GM23248 (cell line): Measurements from ENCODE around the gene AKR1B15. TPM values are rescaled to one million over a fixed set of nuclear protein-coding genes. Genes with fewer than 3 reads are reported as not detected.

Source experiments
- DNase-seq: peaks from one replicate; pipeline ENCODE4 v3.0.0-alpha.2; 2015
- H2AFZ ChIP-seq: fragments of 200-600 bp; sonication (generic); 2 replicates; pipeline ENCODE4 v1.6.1; 2016; ENCODE audit warnings: antibody characterized with exemption
- H3F3A ChIP-seq: fragments of 200-600 bp; sonication (generic); 2 replicates; pipeline ENCODE4 v1.6.1; 2016; ENCODE audit warnings: mild to moderate bottlenecking, antibody characterized with exemption, mixed run types; ENCODE audit not compliant: insufficient read depth
- H3K27ac ChIP-seq: fragments of 200-600 bp; sonication (generic); 2 replicates; pipeline ENCODE4 v1.5.1; 2016; ENCODE audit warnings: mild to moderate bottlenecking
- H3K27me3 ChIP-seq: fragments of 200-600 bp; sonication (generic); replicated peaks from 2 replicates; pipeline ENCODE4 v1.6.1; 2016; ENCODE audit warnings: mild to moderate bottlenecking; ENCODE audit not compliant: insufficient read depth
- H3K36me3 ChIP-seq: fragments of 200-600 bp; sonication (generic); 2 replicates; pipeline ENCODE4 v1.6.1; 2016; ENCODE audit warnings: low read depth, mild to moderate bottlenecking
- H3K4me1 ChIP-seq: fragments of 200-600 bp; sonication (generic); 2 replicates; pipeline ENCODE4 v1.6.1; 2016; ENCODE audit warnings: mild to moderate bottlenecking; ENCODE audit not compliant: insufficient read depth
- H3K4me2 ChIP-seq: fragments of 200-600 bp; sonication (generic); one replicate; pipeline ENCODE4 v1.6.1; 2016; ENCODE audit warnings: mild to moderate bottlenecking; ENCODE audit not compliant: unreplicated experiment
- H3K4me3 ChIP-seq: fragments of 200-600 bp; sonication (generic); 2 replicates; pipeline ENCODE4 v1.5.1; 2016; ENCODE audit warnings: mild to moderate bottlenecking
- H3K79me2 ChIP-seq: fragments of 200-600 bp; sonication (generic); 2 replicates; pipeline ENCODE4 v1.6.1; 2016; ENCODE audit warnings: mild to moderate bottlenecking; ENCODE audit not compliant: insufficient read depth
- H3K9ac ChIP-seq: fragments of 200-600 bp; sonication (generic); 2 replicates; pipeline ENCODE4 v1.6.1; 2016; ENCODE audit warnings: mild to moderate bottlenecking
- H3K9me2 ChIP-seq: fragments of 200-600 bp; sonication (generic); 2 replicates; pipeline ENCODE4 v1.6.1; 2016; ENCODE audit warnings: mixed run types, mild to moderate bottlenecking, moderate library complexity; ENCODE audit not compliant: insufficient read depth
- H3K9me3 ChIP-seq: fragments of 200-600 bp; sonication (generic); one replicate; pipeline ENCODE4 v1.6.1; 2017; ENCODE audit warnings: low read depth
- H4K20me1 ChIP-seq: fragments of 200-600 bp; sonication (generic); 2 replicates; pipeline ENCODE4 v1.6.0; 2016; ENCODE audit not compliant: insufficient read depth
- EZH2 ChIP-seq: fragments of 200-600 bp; sonication (generic); IDR thresholded peaks from 2 replicates; pipeline ENCODE4 v1.6.1; 2018; ENCODE audit warnings: antibody characterized with exemption, mild to moderate bottlenecking; ENCODE audit not compliant: insufficient read depth, poor library complexity, severe bottlenecking
- EZH2phosphoT487 ChIP-seq: fragments of 200-600 bp; sonication (generic); IDR thresholded peaks from 2 replicates; pipeline ENCODE4 v1.6.1; 2018; ENCODE audit warnings: antibody characterized with exemption, moderate library complexity, mild to moderate bottlenecking, low read depth; ENCODE audit not compliant: insufficient read depth
- WGBS, 2 experiments: methylation state at CpG; one replicate each; pipeline ENCODE4 v1.1.6; 2015 to 2017; ENCODE audit warnings: low lambda C conversion rate in 2 of 2, low coverage in 1 of 2; ENCODE audit errors: missing lambda C conversion rate in 2 of 2; 5-methylcytosine and 5-hydroxymethylcytosine counted together
- in situ Hi-C: fragments of 300-500 bp; cut with MboI; formaldehyde crosslinking; loops from 2 replicates; pipeline ENCODE4 v1.15.0; 2020
- polyA plus RNA-seq: library from polyadenylated mRNA; unstranded; fragments of >200 nt; fragmentation: Nextera tagmentation; extraction: Ambion mirVana; gene quantifications from 2 replicates; pipeline ENCODE4 v1.2.1, GENCODE V29; 2016
- total RNA-seq: library from RNA; depleted of rRNA; stranded (reverse); fragments of >200 nt; shearing (Covaris generic); gene quantifications from 2 replicates; pipeline ENCODE4 v1.2.3, GENCODE V29; 2014

The AKR1B15 gene
- total and polyA plus RNA-seq, 2 experiments from 2014 or later = not detected

DNA sequence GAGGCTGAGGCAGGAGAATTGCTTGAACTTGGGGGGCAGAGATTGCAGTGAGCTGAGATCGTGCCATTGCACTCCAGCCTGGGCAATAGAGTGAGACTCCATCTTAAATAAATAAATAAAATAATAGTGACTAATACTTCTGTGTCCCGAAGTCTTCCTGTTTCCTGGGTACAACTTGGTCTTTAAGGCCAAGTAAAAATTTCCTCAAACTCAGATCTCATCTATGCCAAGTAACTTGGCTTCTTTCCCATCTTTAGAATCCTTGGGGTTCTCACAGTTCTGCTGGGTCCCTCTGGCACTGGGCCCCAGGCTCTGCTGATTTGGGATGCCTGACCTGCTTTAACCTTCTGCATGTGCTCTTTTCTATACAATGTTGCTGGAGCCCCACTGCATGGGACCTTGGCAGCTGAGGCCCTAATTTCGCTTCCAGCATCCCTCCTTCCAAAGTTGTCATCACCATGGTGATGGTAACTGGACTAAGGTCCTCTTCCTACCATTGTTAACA lies 44.2 kb upstream of the AKR1B15 start:
- Histone ChIP-seq H3K27me3 (no peaks in the 10 kb centered on the region), H3K27ac (no peak overlapping the region), H3K9me2 (no peaks in the 10 kb centered on the region), H3K36me3 (no peaks in the 10 kb centered on the region), H3K4me3 (no peak overlapping the region), H3K4me2 (no peak overlapping the region), H2AFZ (no peak overlapping the region), H3K79me2 (no peaks in the 10 kb centered on the region), H3K9me3 (no peaks in the 10 kb centered on the region), H3F3A (peaks cover 6% of the 10 kb centered on the region; the same call in 1 of the 2 replicates), H4K20me1 (no peaks in the 10 kb centered on the region), H3K9ac (no peak overlapping the region), H3K4me1 (no peaks in the 10 kb centered on the region)
- TF ChIP-seq EZH2 (no peak), EZH2phosphoT487 (no peak)
- 80 to 85% methylated on average over 3 of the region's 3 CpGs for WGBS, 2 experiments
- no peak for DNase-seq
- in situ Hi-C loops = loop anchor here (5.0 kb wide), 1 partner anchor 62 kb away; no protein-coding TSS in a partner anchor

DNA sequence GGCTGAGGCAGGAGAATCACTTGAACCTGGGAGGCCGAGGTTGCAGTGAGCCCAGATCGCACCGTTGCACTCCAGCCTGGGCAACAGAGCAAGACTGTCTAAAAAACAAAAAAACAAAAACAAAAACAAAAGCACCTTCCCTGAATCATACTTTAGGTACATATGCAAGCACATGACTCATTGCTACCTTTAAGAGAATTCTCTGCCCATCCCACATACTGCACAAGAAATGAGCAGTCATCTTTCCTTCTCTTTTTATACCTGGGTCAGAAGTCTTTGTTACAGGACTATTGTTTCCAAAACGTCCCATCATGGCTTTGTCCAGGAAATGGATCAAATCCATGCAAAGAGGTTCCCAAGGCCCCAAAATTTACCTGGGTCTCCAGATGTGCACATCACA lies 43.1 kb upstream of the AKR1B15 start:
- H3K9ac ChIP-seq = no peak overlapping the region
- no peak overlapping the region for H3K4me2 ChIP-seq
- H3K27me3 ChIP-seq = no peaks in the 10 kb centered on the region
- 78 to 92% methylated on average over 4 of the region's 4 CpGs for WGBS, 2 experiments
- H3K9me2 ChIP-seq = no peaks in the 10 kb centered on the region
- DNase-seq = no peak
- in situ Hi-C loops = loop anchor here (5.0 kb wide), 1 partner anchor 64 kb away; no protein-coding TSS in a partner anchor
- H3F3A ChIP-seq = peaks cover 6% of the 10 kb centered on the region; the same call in 1 of the 2 replicates
- H3K36me3 ChIP-seq = no peaks in the 10 kb centered on the region
- H2AFZ ChIP-seq = no peak overlapping the region
- no peak overlapping the region for H3K27ac ChIP-seq
- no peaks in the 10 kb centered on the region for H3K4me1 ChIP-seq
- H4K20me1 ChIP-seq = no peaks in the 10 kb centered on the region
- no peak overlapping the region for H3K4me3 ChIP-seq
- H3K79me2 ChIP-seq = no peaks in the 10 kb centered on the region
- no peak for TF ChIP-seq EZH2phosphoT487
- TF ChIP-seq EZH2 = no peak
- no peaks in the 10 kb centered on the region for H3K9me3 ChIP-seq

DNA sequence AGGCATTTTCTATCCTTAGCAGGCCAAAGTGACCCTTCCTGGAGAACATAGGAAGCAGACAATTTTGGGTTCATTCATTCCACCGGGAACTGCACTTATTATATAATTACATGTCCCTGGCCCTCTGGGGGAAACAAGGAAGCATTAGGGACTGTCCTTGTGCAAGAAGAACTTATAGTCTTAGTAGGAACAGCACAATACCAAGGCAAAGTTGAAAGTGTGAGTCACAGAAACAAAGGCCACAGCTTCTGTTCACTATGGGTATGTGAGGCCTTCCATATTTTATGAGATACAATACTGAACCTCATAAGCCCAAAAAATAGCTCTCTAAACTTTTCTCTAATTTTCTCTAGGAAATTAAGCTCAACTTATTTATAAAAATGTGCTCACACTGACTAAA lies 39.9 kb upstream of the AKR1B15 start:
- no peaks in the 10 kb centered on the region for H3K27me3 ChIP-seq
- H4K20me1 ChIP-seq = no peaks in the 10 kb centered on the region
- H3F3A ChIP-seq = no peaks in the 10 kb centered on the region
- DNase-seq = no peak
- TF ChIP-seq EZH2 (no peak), EZH2phosphoT487 (no peak)
- in situ Hi-C loops = loop anchor here (5.0 kb wide), 1 partner anchor 67 kb away; no protein-coding TSS in a partner anchor
- H3K9me2 ChIP-seq = no peaks in the 10 kb centered on the region
- no peaks in the 10 kb centered on the region for H3K79me2 ChIP-seq
- WGBS, 2 experiments = 83 to 89% methylated on average over 1 of the region's 1 CpG
- H3K36me3 ChIP-seq = no peaks in the 10 kb centered on the region
- no peak overlapping the region for H3K27ac ChIP-seq
- no peak overlapping the region for H3K4me2 ChIP-seq
- no peak overlapping the region for H3K9ac ChIP-seq
- no peak overlapping the region for H2AFZ ChIP-seq
- no peaks in the 10 kb centered on the region for H3K4me1 ChIP-seq
- H3K4me3 ChIP-seq = no peak overlapping the region
- no peaks in the 10 kb centered on the region for H3K9me3 ChIP-seq

DNA sequence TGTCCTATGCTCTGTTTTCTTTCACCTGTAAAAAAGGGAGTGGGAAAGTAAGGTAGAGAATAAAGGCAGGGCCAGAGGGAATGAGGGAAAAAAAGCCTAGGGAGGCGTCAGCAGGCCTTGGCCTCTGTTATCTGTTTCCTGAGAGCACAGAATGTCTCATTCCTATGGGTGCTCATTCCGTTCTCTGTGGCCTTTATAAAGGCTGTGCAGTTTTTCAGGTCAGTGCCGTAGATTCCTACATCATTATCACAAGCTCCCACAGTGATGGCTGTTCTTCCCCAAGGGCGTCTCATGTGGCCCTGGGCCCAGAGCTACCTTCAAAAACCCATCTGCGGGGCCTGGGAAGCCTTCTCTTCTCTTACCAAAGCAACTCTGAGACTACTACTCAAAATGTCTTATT lies 38.3 kb upstream of the AKR1B15 start:
- Histone ChIP-seq H3K79me2 (no peaks in the 10 kb centered on the region), H3K4me3 (no peak overlapping the region), H3K4me1 (peaks cover 10% of the 10 kb centered on the region), H3K9me3 (no peaks in the 10 kb centered on the region), H3K9me2 (no peaks in the 10 kb centered on the region), H3K4me2 (no peak overlapping the region), H4K20me1 (no peaks in the 10 kb centered on the region), H3K36me3 (no peaks in the 10 kb centered on the region), H3K27ac (no peak overlapping the region), H3K9ac (no peak overlapping the region), H3F3A (peaks cover 5% of the 10 kb centered on the region), H3K27me3 (no peaks in the 10 kb centered on the region), H2AFZ (no peak overlapping the region)
- in situ Hi-C loops = no loop called here
- DNase-seq = no peak
- TF ChIP-seq EZH2 (no peak), EZH2phosphoT487 (no peak)
- 79% methylated on average over 5 of the region's 5 CpGs for WGBS, 2 experiments
